Ishikawa (cell line): ENCODE data around the gene MYCBP.

ENCODE experiments used
- CREB1 ChIP-seq: IDR thresholded peaks from 2 replicates; pipeline ENCODE4 v1.6.1; 2012; ENCODE audit warnings: low read depth
- EP300 ChIP-seq: IDR thresholded peaks from 2 replicates; pipeline ENCODE4 v1.6.1; 2012; ENCODE audit warnings: borderline replicate concordance
- MAX ChIP-seq: IDR thresholded peaks from 2 replicates; pipeline ENCODE4 v1.6.1; 2012
- RAD21 ChIP-seq: IDR thresholded peaks from 2 replicates; pipeline ENCODE4 v1.6.1; 2012; ENCODE audit warnings: low read depth
- ZBTB7A ChIP-seq: IDR thresholded peaks from 2 replicates; pipeline ENCODE4 v1.6.1; 2012; ENCODE audit warnings: low read depth

DNA sequence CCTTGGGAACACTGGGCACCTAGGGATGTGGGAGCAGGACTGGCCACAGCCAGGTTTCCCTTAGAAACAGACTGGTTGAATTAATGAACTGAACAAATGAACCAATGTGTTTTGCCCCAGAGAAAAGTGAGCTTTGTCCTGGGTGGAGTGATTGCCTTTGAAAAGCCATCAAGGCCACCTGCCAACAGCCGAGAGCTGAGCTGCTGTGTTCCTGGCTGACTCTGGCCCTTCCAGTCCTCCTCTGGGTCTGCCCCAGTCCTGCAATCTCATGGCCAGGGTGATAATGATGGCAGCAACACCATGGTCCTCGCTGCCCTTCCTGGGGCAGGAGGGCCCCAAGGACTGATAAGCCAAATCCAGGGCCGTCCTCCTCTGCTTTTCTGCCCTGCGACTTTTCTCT is 26.4 kb upstream of the MYCBP start:
- TF ChIP-seq CREB1 (no peak), RAD21 (no peak), MAX (no peak), EP300 (no peak), ZBTB7A (no peak)
